ENCODE data around the gene DNM1. TPM values are rescaled to one million over a fixed set of nuclear protein-coding genes. Genes with fewer than 3 reads are reported as not detected.
"Not testable (repeated sequence)": the region's sequence is repeated elsewhere in the genome, so short reads cannot be mapped to it uniquely, and the experiment has no call there.

Gene DNM1
- total RNA-seq, 1 experiment from 2014 or later: 20.0 TPM

DNA sequence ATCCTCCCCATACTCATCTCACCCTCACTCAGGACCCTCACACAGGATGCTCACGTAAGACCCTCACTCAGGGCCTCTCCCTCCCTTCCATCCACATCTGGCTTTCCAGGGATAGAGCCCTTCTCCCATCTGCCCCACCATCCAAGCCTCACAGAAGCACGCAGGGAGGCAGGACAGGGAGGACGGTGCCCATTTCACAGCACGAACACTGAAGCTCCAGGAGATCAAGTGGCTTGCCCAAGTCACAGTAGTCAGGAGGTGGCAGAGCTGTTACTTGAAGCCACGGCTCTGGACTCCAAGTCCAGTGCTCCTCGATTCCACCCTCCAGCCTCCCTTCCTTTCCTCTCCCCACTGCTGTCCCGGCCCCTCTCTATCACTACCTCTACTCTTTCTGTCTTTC is 21.7 kb downstream of the DNM1 start:
- no peak for DNase-seq (ENCODE audit: low spot score)

DNA sequence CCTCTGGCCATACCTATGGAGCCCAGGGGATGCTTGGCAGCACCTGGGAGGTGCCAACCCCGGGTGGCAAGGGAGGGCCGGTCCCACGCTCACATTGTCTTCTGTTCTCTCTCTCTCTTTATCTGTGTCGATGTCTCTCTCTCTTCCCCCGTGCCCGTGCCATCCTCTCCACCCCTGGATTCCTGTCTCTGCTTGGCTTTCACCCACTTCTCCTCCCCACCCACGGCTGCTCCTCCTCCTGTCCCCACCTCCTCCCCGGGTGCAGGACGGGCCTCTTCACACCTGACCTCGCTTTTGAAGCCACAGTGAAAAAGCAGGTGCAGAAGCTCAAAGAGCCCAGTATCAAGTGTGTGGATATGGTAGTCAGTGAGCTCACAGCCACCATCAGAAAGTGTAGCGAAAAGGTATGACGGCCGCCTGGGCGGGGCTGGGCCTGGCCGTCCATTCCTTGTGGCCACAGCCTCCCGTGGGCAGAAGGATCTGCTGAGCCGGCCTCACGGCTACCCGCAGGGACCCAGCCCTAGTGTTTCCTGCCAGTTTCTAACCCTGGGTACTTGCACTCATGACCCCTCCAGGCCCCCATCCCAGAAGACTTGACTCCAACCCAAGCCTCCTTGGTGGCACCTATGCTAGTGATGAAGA is 22.7 kb downstream of the DNM1 start:
- DNase-seq (ENCODE audit: low spot score): no peak

DNA sequence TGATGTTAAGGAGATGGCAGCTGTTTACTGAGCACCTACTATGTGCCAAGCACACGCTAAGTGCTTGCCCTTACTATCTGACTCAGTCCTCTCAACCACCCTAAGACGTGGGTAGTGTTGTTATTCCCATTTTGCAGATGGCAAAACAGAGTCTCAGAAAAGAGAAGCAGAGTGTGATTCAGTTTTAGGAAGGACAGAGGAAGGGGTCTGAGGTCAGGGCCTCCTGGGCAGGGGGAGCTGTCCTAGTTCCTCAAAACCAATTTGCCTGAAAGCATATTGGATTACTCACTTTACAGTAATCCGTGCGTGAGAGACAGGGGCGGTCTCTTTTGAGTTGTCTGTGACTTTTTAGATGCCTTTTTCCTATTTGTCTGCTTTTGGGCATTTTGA is 23.2 kb downstream of the DNM1 start:
- no peak for DNase-seq (ENCODE audit: low spot score)

DNA sequence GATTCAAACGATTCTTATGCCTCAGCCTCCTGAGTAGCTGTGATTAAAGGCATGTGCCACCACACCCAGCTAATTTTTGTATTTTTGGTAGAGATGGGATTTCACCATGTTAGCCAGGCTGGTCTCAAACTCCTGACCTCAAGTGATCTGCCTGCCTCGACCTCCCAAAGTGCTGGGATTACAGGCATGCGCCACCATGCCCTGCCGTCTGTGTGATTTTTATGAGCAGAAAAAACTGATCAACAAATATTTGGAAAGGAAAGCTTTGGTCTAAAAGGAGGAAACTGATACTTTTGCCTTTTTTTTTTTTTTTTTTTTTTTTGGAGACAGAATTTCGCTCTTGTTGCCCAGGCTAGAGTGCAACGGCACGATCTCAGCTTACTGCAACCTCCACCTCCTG is 27.7 kb downstream of the DNM1 start:
- not testable (repeated sequence) for DNase-seq (ENCODE audit: low spot score)

DNA sequence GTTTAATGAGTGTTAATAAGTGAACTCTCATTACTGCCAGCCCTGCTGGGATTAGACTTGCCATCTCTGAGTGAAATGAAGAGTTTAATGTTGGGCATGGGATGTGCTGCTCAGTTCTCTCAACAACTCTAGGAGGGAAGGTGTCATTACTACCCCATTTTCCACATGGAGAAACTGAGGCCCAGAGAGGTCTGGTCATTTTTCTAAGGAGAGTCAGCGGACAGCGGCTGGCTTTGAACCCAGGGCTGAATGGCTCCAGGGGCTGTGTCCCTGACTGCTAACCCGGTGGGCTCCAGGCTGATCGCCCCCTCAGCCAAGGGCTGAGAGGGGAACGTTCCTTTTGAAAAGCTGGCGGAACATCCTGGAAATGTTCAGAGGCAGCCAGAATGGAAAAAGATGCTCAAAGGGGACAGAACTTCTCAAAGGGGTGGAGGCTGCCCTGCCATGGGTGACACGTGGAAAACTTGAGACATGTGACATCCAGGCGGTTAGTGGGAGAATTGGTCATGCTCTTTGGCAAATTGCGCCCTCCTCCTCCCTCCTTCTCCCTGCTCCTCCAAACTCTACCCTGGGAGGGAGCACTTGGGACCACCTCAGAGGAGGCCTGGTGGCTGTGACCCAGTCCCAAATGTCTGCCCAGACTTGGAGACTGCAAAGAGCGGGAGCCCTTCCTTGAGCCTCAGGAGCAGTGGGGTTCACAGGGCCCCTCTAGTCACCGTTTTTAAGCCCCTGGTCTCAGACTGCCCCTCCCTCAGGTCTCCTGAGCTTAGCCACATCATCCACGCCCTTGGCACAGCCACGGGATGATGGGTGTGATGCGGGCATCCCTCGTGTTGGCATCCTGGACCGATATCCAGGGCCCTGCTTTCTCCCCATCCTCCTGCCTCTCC is 28.7 kb downstream of the DNM1 start:
- DNase-seq (ENCODE audit: low spot score): no peak

DNA sequence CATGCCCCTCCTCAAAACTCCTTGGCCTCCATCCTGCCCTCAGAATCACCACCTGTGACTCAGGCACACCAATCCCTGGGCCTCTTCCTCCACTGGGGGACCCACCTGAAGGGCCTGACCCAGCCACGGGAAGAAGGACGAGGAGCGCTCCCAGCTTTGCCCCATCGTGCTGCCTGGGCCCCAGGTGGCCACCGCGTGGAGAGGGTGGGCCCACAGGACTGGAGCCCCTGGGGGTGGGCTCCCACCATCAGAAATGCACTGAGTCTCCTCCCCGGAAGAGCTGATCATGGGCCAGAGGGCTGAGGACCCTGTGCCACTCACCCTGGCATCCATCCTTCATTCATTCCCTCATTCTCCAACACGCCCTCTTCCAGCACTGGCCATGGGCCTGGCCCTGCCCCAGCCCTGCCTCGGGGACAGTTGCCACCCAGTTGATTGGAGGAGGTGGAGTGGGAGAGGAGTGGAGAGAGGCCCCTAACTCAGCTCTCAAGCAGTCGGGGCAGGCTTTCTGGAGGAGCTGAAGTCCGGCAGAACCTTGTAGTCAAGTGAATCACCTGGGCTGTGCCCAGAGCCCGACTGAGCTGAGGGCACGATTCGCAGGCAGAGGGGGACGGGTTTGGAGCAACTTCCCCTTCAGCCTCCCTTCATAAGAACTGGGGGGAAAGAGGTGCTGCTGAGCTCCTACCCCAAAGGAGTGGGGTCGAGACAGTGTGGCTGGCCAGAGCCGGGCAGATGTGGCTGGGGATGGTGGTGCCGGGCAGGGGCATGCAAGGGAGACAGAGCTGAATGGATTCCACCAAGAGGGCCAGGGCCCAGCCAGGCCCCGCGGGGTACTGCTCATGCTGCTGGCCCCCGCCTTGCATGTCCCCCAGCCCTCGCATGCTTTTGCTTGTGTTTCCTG is 29.6 kb downstream of the DNM1 start:
- no peak for DNase-seq (ENCODE audit: low spot score)

DNA sequence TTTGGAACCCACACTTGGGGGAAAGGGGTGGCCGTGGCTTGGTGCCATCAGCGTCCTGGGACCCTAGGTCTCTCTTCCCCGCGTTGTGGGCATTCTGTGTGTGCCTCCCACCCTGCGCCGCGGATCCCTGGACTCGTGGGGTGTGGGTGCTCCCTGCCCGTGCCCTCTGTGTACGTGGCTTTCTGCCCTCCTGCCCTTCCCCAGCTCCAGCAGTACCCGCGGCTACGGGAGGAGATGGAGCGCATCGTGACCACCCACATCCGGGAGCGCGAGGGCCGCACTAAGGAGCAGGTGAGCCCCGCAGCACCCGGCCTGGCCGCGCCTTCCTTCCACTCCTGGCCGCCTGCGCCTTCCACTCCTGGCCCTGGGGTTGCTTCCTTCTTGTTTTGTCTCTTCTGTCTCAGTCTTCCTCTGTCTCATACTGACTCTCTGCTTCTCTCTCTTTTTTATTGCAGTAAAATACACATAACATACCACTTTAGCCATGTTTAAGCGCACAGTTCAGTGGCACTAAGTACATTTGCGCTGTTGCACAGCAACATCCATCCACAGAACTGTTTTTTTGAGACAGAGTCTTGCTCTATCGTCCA is 30.7 kb downstream of the DNM1 start:
- DNase-seq (ENCODE audit: low spot score): no peak

DNA sequence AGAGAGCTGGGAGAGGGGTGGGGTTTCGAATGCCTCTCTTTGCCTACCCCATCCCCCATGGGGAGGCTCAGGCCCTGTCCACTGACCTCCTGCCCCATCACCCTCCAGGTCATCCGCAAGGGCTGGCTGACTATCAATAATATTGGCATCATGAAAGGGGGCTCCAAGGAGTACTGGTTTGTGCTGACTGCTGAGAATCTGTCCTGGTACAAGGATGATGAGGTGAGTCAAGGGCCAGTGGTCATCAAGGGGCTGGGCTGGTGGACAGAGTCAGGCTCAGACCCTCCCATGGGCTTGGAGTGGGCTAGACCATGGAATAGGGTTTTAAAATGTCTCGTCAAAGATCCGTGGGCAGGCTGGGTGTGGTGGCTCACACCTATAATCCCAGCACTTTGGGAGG is 38.9 kb downstream of the DNM1 start:
- DNase-seq (ENCODE audit: low spot score): no peak

DNA sequence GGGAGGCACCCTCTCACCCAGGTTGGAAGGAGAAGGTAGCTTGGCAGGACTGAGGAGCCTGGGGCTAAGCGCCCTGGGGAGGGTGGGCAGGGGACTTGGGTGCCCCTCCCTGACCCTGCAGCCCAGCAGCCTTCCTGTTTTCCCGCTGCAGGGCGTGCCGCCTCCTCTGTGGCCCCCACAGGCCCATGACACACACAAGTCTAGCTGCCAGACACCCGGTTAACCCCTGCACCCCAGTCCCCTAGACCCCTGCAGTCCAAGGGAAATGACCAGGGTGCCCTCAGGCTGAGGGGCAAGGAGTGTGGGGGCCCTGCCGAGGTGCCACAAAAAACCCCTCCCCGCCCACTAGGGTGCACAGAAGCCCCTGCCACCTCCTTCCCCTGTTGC is 39.6 kb downstream of the DNM1 start:
- DNase-seq (ENCODE audit: low spot score): no peak

DNA sequence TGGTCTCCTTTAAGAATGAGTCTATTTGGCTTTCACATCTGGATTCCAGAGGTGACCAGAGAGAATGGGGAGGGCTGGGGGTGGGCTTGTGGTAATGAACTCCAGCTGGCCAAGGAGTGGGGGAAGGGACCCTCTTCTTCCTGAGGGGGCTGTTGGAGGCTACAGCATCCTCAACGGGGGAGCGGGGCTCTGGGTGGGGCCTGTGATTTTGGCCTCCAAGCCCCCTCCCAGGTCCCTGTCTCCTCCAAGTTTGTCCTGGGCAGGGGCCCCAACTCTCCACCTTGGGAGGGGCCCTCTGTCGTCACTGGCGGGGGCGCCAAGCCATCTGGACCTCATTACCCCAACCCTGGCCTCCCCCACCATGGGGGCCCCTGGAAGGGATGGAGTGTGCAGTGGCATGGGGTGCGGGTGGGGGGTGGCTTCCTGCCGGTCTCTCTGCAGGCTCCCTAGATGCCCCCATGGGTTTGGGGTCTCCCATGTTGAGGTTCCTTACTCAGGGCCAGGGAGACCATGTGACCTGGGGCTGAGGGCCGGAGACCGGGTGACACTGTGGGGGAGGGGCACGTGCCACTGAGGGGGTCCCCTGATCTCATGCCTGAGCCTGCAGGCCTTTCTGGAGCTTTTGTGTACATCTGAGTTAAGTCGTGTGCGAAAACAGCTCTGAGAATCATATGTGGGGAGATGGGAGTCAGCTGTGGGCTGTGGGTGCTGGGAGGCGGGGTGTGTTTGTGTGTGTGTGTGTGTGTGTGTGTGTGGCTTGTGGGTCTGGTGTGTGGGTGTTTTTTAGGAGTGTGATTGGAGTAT is 40.2 kb downstream of the DNM1 start:
- no peak for DNase-seq (ENCODE audit: low spot score)

DNA sequence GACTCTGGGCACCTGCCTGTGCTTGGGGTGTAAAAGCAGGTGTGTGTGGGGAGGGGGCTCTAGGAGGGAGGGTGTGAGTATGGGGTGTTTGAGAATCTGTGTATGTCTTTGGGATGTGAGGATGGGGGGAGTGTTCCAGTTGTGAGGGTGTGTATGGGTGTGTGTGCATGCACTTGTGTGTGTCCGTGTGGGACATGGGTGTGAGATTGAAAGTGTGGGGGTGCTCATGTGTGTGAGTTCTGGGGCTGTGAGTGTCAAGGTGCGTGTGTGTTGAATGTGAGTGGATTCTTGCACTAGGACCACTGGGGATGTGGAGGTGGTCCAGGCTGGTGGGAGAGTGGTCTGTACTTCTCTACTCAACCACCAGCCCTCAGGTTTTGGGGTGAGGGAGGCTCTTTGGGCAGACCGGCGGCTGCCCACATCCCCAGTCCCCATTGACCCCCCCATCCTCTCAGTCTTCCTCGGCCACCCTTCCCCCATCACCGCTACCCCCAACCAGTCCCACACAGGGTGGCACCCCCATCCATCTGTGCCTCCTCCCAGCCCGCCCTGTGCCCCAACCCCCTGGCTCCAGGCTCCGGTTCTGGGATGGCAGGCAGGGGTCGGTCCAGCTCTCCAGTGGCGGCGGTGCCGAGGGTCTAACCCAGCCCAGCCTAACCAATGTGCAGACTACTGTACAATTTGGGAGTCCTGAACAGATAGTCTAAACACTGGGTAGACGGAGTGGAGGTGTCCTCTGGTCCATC is 41.1 kb downstream of the DNM1 start:
- no peak for DNase-seq (ENCODE audit: low spot score)

DNA sequence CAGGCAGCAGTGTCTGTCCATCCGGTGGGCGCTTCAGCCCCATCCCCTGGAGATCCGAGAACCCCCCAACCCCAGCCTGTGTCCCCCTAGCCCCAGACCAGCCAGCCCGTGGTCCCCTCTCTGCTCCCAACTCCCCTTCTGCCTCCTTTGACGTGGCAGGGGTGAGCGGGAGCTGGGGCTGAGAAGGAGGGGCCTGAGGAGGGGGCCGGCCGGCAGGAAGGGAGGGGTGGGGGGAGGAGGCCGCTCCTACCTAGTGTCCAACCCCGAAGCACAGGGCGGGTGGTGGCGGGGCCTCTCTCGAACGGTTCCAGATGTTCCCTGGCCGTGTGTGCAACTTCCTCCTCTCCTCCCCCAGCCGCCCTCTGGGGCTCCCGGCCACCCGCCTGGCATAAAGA is 41.7 kb downstream of the DNM1 start:
- no peak for DNase-seq (ENCODE audit: low spot score)

DNA sequence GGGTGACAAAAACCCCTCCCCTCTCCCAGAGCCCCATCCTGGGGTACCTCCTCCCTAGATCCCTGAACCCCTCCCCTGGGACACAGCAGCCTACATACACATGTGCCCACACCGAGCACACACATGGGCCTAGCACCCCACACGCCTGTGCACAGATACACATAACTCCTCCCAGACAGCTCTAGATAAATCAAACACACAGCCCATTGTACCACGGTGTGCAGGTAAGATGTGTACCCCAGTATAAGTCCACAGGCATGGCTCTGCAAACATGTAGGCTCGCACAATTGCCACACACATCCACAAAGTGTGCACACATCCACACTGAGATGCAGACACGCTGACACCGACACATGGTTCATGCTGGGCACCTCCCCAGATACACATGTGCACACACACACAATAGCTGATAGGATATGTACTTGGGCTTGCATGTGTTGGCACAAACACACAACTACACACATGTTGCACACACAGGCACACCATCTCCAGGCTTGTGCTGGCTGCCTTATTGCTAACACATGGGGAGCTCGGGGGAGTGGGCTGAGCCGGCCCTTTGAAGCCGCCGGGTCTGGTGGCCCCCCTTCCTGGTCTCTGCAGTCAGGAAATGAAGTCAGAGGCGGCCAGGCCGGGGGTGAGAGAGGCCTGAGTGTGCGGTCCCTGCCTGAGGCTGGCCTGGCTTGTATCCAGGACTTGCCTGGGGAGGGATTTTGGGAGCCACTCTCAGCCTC is 42.4 kb downstream of the DNM1 start:
- no peak for DNase-seq (ENCODE audit: low spot score)

DNA sequence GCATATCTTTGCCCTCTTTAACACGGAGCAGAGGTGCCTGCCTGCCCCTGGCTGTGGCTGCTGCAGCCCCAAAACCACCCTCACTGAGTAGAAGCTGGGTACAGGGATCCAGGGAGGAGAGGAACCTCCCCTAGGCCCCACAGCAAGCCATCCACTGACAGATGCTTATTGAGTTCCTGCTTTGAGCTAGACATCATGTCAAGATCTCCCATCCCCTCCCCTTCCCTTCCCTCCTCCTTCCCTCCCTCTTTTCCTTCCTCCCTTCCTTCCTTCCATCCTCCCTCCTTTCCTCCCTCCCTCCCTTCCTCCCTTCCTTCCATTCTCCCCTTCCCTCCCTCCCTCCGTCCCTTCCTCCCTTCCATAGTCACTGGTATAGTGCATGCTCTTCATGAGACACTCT is 43.3 kb downstream of the DNM1 start:
- no peak for DNase-seq (ENCODE audit: low spot score)

DNA sequence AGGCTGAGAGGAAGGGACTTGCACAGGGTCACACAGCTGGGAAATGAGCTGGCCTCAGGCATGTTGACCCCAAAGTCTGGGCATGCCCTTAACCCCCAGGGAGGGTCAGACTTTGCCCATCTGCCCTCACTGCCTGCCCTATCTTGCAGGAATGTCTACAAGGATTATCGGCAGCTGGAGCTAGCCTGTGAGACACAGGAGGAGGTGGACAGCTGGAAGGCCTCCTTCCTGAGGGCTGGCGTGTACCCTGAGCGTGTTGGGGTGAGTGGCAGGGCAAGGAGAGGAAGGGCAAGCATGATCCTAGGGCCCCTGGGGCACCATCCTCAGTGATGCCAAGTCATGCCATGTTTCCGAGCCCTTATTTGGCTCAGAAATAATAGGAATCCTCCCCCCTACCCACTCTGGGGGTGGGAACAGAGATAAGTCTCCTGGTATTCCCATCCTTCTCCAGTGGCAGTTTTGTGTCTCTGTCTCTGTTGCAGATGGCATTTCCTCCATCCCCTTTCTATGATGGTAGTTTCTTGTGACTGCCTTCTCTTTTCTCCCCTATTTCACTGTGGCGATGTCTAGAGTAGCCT is 44.1 kb downstream of the DNM1 start:
- no peak for DNase-seq (ENCODE audit: low spot score)

DNA sequence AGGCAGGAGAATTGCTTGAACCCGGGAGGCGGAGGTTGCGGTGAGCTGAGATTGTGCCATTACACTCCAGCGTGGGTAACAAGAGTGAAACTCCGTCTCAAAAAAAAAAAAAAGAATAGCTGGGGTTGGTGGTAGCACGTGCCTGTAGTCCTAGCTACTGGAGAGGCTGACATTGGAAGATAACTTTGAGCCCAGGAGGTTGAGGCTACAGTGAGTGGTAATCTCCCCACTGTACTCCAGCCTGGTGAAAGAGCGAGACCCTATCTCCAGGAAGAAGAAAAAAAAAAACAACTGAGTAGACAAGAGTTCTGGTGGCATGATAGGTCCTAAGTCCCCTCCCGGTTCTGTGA is 46.4 kb downstream of the DNM1 start:
- no peak for DNase-seq (ENCODE audit: low spot score)

DNA sequence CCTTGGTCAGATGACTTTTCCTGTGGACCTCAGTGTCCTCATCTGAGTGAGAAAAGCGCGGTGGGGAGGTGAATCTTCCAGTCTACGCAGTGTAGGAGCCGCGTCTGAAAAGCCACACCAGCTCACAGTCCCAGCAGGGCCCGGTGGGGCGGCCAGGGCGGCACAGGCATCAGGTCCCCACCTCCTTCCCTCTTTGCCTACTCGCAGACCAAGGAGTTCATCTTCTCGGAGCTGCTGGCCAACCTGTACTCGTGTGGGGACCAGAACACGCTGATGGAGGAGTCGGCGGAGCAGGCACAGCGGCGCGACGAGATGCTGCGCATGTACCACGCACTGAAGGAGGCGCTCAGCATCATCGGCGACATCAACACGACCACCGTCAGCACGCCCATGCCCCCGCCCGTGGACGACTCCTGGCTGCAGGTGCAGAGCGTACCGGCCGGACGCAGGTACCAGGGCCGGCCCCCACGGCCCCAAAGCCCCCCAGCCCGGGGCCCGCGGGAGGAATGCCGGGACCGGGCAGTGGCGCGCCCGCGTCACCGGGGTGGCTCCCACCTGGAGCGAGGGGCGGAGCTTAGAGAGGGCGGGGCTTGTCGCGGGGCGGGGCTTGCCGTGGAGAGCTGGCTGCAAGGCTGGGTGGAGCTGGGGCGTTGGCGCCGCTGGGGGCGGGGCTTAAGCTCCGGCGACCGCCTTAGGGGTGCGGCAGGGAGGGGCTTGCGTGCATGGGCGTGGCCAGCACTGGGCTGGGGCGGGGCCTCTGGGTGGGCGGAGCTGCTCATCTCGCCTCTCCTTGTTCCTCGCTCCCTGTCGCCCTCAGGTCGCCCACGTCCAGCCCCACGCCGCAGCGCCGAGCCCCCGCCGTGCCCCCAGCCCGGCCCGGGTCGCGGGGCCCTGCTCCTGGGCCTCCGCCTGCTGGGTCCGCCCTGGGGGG is 47.0 kb downstream of the DNM1 start:
- DNase-seq (ENCODE audit: low spot score): no peak
